SHP77 (cell line): ENCODE measurements around the gene SMPDL3A.
A peak's percentile ranks its signal among the peaks of the same experiment; 100 is the strongest.
"Not testable (repeated sequence)": the region's sequence is repeated elsewhere in the genome, so short reads cannot be mapped to it uniquely, and the experiment has no call there.

ENCODE experiments used
- DNase-seq, 2 experiments: peaks; one replicate each; lab custom pipeline; 2025; lab: John Stamatoyannopoulos, UW

The SMPDL3A gene, protein sequence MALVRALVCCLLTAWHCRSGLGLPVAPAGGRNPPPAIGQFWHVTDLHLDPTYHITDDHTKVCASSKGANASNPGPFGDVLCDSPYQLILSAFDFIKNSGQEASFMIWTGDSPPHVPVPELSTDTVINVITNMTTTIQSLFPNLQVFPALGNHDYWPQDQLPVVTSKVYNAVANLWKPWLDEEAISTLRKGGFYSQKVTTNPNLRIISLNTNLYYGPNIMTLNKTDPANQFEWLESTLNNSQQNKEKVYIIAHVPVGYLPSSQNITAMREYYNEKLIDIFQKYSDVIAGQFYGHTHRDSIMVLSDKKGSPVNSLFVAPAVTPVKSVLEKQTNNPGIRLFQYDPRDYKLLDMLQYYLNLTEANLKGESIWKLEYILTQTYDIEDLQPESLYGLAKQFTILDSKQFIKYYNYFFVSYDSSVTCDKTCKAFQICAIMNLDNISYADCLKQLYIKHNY

GRCh38 chr6:122789182-122790027, at the start of gene SMPDL3A:
TSS of gene SMPDL3A (plus strand) at chr6:122789258. CDS start at chr6:122789347, 89 bp downstream.
- DNase-seq = peak; percentile 72 to 76

- DNase-seq = no peak
Measured at GRCh38 chr6:122740091-122740490, 49.0 kb upstream of the SMPDL3A start.

DNA sequence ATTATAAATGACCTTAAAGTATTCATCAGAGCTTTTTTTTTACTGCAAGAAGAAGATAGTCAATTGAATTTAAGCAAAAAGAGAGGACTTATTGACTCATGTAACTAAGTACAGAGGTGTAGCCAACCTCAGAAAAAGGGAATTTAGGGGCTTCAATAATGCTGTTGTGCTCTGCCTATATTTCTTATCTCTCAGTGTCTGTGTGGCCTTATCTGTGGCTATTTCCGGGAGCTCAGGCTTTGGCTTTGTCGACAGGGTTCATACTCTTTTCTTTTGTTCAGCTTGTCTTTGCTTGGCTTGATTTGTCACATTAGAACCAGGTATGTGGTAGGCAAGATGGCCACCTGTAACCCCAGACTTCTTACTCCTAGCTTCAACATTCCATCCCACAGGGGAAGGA, 48.1 kb upstream of the SMPDL3A start:
- DNase-seq = no peak

DNA sequence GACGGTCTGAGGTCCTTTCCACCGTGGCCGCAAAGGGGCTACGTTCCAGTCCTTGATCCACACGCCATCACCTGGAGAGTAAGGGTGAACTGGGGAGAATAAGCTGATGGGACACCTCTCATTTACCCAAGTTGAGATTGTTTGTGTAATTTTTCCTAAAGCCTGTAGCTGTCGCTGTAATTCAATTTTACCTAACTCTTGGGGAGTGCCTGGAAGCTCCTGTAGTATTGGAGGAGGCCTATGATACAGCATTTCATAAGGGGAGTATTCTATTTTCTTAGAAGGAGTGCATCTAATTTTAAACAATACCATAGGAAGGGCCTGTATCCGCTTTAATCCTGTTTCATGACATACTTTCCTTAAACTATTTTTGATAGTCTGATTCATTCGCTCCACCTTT, 44.8 kb upstream of the SMPDL3A start:
- not testable (repeated sequence) for DNase-seq

- DNase-seq = not testable (repeated sequence)
Measured at GRCh38 chr6:122744856-122745255, 44.2 kb upstream of the SMPDL3A start.

DNA sequence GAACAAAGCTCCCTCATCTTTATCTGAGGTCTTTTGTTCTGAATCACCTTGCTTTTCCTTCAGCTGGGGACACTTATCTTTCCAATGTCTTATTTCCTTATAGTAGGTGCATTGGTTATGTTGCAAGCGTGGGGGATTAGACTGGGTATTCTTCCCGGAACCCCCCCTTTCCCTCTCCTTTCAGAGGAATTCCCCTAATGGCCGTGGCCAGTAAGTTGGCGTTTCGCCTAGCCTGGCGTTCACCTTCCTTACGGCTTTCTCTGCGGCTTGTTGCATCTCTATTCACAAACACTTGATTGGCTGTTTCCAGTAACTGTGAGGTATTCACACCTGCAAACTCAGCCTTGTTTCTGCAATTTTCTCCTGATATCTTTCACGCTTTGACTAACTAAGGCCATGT, 42.4 kb upstream of the SMPDL3A start:
- DNase-seq = no peak

- no peak for DNase-seq
Measured at GRCh38 chr6:122747573-122747972, 41.5 kb upstream of the SMPDL3A start.

GRCh38 chr6:122748945-122749344, 40.1 kb upstream of the SMPDL3A start:
- not testable (repeated sequence) for DNase-seq

- DNase-seq = peak; percentile 67 to 79
Measured at GRCh38 chr6:122749451-122750050, 39.5 kb upstream of the SMPDL3A start.

- DNase-seq = no peak
Measured at GRCh38 chr6:122751326-122751725, 37.7 kb upstream of the SMPDL3A start.

GRCh38 chr6:122752459-122752858, 36.6 kb upstream of the SMPDL3A start:
- no peak for DNase-seq

DNA sequence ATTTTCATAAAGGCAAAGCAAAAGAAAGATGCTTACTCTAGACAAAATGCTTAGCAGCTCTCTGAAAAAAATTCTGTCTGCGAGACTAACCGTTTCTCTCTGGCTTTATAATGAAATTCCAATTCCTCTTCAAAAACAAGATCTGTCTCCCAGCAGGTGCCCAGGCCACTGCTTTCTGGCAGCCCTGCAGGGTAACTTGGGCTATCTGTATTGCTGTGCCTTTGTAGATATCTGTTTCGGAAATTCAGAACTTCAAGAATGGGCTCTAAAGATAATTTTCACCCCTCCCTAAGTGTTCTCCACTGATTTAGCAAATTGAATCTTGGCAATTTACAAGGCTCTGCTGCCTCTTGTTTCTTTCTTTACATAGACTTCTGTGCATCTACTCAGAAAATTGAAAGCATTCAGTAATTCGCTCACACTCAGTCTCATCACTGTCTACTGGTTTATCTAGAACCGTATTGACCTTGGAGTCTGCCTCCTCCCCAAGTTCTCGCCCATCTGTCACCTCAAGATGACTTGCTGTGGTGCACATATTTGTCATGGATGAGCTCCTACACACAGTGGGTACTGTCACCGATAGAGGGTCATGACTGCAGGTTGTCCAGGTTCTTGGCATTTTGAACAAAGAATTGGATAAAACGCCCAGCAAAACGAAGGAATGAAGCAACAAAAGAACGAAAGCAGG, 35.9 kb upstream of the SMPDL3A start:
- no peak for DNase-seq

GRCh38 chr6:122753688-122754056, 35.4 kb upstream of the SMPDL3A start:
- peak; percentile 29 to 63 for DNase-seq

- DNase-seq = no peak
Measured at GRCh38 chr6:122754191-122754731, 34.8 kb upstream of the SMPDL3A start.

GRCh38 chr6:122755901-122756300, 33.2 kb upstream of the SMPDL3A start:
- no peak for DNase-seq

DNA sequence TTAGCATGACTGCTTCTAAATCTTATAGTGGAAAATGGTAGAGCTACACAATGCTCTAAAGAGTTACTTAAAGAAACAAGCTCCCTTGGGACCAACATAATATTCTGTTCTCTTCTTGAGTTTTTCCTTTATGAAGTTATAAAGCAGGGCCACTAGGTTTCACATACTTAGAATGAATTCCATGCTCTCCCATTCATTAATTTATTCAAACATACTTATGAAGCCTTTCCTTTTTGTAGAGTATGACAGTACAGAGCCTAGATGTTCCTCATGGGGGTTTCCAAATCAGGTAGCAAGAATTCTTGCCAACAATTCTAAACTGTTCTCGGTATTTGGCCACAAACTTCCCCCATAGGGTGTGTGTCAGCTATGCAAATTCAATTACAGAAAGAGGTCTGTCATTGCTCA, 30.1 kb upstream of the SMPDL3A start:
- DNase-seq = no peak

- DNase-seq = no peak
Measured at GRCh38 chr6:122760330-122760729, 28.7 kb upstream of the SMPDL3A start.

DNA sequence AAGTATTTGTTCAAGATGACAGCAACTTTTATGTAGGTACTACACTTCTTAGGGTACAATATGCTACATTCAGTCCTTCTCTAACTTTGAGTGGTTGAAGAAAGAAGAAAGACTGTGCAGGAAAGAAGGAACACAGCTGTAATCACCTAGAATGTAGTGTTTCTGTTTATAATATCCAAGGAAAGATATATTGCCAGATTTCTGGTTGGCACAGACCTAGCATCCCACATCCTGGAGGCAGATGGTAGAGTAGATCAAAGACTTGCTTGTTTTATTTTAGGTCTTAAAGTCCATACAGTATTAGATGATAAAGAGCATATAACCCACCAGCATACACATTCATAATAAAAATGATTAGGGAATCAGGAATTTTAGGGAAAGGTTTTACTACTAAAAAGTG, 22.8 kb upstream of the SMPDL3A start:
- no peak for DNase-seq

DNA sequence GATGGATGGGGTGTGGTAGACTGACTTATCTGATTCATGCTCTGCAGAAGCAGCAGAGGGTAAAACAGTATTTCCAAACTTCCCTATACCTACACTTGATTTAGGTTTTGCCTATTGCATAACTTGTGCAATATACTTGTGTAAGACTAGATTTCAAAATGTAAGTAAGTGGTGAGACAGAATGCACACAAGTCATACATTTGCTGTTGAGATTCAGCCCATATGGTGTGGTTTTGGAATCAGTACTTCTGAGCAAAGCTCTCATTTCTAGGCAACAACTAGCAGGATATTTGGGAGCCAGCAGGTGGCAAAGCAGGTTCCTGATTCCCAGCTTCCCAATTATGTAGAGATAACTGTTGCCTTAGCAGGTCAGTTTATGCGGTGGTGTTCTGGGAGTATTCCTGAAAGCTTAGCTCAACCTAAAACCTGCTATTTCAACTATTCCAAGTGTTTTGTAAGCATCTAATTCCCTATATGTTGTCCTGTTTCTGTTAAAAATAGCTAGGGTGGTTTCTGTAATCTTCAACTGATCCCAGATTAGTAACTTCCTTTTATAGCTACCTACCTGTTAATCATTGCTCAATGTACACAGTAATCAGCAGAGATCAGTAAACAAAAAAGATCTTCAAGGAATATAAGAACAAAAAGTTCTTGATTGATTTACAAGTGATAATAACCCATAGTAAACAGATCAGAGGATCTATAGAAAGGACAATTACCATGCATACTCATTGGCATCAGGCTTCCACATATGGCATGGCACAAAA, 18.0 kb upstream of the SMPDL3A start:
- no peak for DNase-seq

DNA sequence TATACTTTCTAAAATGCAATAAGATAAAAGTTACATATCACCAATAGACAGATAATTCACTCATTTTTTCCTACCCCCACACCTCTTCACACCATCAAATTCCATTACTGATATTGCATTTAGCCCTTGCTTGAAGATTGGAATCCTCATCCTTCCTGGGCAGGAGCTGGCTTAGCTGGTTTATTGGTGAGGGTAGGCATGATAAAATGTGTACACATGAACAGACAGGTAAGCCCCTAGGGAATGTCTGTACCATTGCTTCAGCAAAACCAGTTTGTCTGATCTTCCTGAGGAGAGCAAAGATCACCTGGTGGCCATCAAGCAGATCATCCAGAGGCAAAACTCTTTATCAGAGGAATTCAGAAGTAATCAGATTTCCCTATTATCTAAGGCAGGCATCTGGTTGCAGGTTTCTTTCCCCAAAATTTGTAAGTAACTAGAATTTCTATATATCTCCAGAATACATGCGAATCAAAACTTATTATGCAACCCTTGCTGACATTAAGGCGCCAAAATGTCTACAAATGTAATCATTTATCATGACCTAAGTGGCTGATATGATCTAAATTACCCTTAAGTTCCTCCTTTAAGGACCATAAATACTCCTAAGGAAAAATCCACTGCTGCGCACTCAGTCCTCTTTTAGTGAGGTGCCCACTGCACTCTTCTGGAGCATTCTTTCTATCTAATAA, 16.2 kb upstream of the SMPDL3A start:
- no peak for DNase-seq
